ENCODE data around the gene RPRD2.
A peak's percentile ranks its signal among the peaks of the same experiment; 100 is the strongest.

The RPRD2 gene

GRCh38 chr1:150516050-150516591 is 152.2 kb downstream of the RPRD2 start:
- peak; percentile 49 for DNase-seq

- no peak for DNase-seq
Observed at GRCh38 chr1:150516616-150517015, 152.7 kb downstream of the RPRD2 start.

GRCh38 chr1:150521196-150521968 is 157.4 kb downstream of the RPRD2 start:
- no peak for DNase-seq

- no peak for DNase-seq
Observed at GRCh38 chr1:150525348-150525747, 161.4 kb downstream of the RPRD2 start.
